GM12878 (cell line): Measurements from ENCODE around the gene GNA14. TPM values are rescaled to one million over a fixed set of nuclear protein-coding genes. Genes with fewer than 3 reads are reported as not detected.

ENCODE experiments used
- ATAC-seq: fragments of 200-7000 bp; cut with Tn5 transposase; 3 replicates; pipeline ENCODE4 v1.9.1; 2020; ENCODE audit warnings: mild to moderate bottlenecking, moderate library complexity
- BruUV-seq: library from RNA; stranded (reverse); fragments of 400-500 nt; replicated peaks from 2 replicates; lab custom pipeline; 2021; lab: Mats Ljungman, UMichigan
- CTCF ChIA-PET: fragments of 300-600 bp; sonication (Branson Sonifier 250); formaldehyde crosslinking; extraction: SDS; loops from one replicate; lab custom pipeline; 2021; ENCODE audit warnings: inconsistent platforms; lab: Yijun Ruan, JAX
- POLR2A ChIA-PET: fragments of 350-600 bp; formaldehyde crosslinking; extraction: SDS; loops from one replicate; lab custom pipeline; 2021; ENCODE audit warnings: inconsistent platforms; lab: Charles Lee
- RAD21 ChIA-PET: fragments of 300-600 bp; sonication (Branson Sonifier 250); formaldehyde crosslinking; loops from one replicate; lab custom pipeline; 2023; ENCODE audit warnings: antibody characterized with exemption; ENCODE audit not compliant: unreplicated experiment; lab: Charles Lee
- SMC1A ChIA-PET: fragments of 300-600 bp; sonication (Branson Sonifier 250); formaldehyde crosslinking; loops from one replicate; lab custom pipeline; 2023; ENCODE audit not compliant: unreplicated experiment, uncharacterized antibody; lab: Charles Lee
- DNase-seq: peaks from one replicate; pipeline ENCODE4 v3.0.0-alpha.2; 2011; ENCODE audit warnings: low read depth, low spot score
- FAIRE-seq: peaks from 3 replicates; lab custom pipeline; 2011; peaks lifted over from hg19 to GRCh38; lab: Jason Lieb, UNC
- H2AFZ ChIP-seq: 2 replicates; pipeline ENCODE4 v1.6.0; 2011; ENCODE audit warnings: low read depth, low read length, control low read depth; ENCODE audit not compliant: control insufficient read depth
- H3K27ac ChIP-seq: 2 replicates; pipeline ENCODE4 v1.5.1; 2011; ENCODE audit warnings: control low read depth; ENCODE audit not compliant: control insufficient read depth, insufficient read depth
- H3K27me3 ChIP-seq, 2 experiments: replicated peaks in 1 of 2; 2 replicates each; pipeline versions ENCODE4 v1.6.0 to v1.6.1; 2011; ENCODE audit warnings: low read length in 1 of 2; ENCODE audit not compliant: control insufficient read depth in 2 of 2, insufficient read depth in 2 of 2
- H3K36me3 ChIP-seq, 2 experiments: 2 replicates each; pipeline ENCODE4 v1.5.1; 2011; ENCODE audit warnings: low read length in 1 of 2; ENCODE audit not compliant: control insufficient read depth in 2 of 2, insufficient read depth in 2 of 2
- H3K4me1 ChIP-seq: 2 replicates; pipeline ENCODE4 v1.6.1; 2011; ENCODE audit warnings: mild to moderate bottlenecking, low read length, moderate library complexity, mixed read lengths; ENCODE audit not compliant: control insufficient read depth, insufficient read depth
- H3K4me2 ChIP-seq: 2 replicates; pipeline ENCODE4 v1.6.0; 2011; ENCODE audit warnings: control low read depth; ENCODE audit not compliant: control insufficient read depth, insufficient read depth
- H3K4me3 ChIP-seq: fragments of 200-600 bp; sonication (generic); 2 replicates; pipeline ENCODE4 v1.5.1; 2016
- H3K79me2 ChIP-seq: 2 replicates; pipeline ENCODE4 v1.6.0; 2011; ENCODE audit warnings: low read length; ENCODE audit not compliant: control insufficient read depth, insufficient read depth
- H3K9ac ChIP-seq: 2 replicates; pipeline ENCODE4 v1.8.0; 2011; ENCODE audit warnings: low read length, control low read depth, mixed read lengths; ENCODE audit not compliant: control insufficient read depth, insufficient read depth
- H3K9me3 ChIP-seq: replicated peaks from 3 replicates; pipeline ENCODE4 v1.5.1; 2011; ENCODE audit warnings: mild to moderate bottlenecking, low read length; ENCODE audit not compliant: control insufficient read depth, insufficient read depth
- H4K20me1 ChIP-seq: 2 replicates; pipeline ENCODE4 v1.6.0; 2011; ENCODE audit not compliant: control insufficient read depth, insufficient read depth
- CHD2 ChIP-seq: IDR thresholded peaks from 2 replicates; pipeline ENCODE4 v1.6.1; 2011; ENCODE audit warnings: low read depth, low read length, improper control_type of control experiment, borderline replicate concordance
- CTCF ChIP-seq, 3 experiments: IDR thresholded peaks in 2 of 3; conservative IDR thresholded peaks in 1 of 3; 2 replicates each; pipeline ENCODE4 v1.5.1; 2011; ENCODE audit warnings: low read depth in 3 of 3, low read length in 3 of 3, mild to moderate bottlenecking in 3 of 3, control low read depth in 2 of 3, moderate library complexity in 2 of 3, inconsistent platforms in 1 of 3, mixed read lengths in 1 of 3; ENCODE audit not compliant: control insufficient read depth in 2 of 3, insufficient read depth in 1 of 3; ENCODE audit errors: extremely low read depth in 1 of 3
- ESRRA ChIP-seq: IDR thresholded peaks from 2 replicates; pipeline ENCODE4 v1.6.1; 2012; ENCODE audit warnings: mild to moderate bottlenecking, low read length, improper control_type of control experiment
- IKZF1 ChIP-seq: fragments of 450-650 bp; conservative IDR thresholded peaks from 2 replicates; pipeline ENCODE4 v1.6.1; 2017; ENCODE audit warnings: antibody characterized with exemption, mild to moderate bottlenecking
- JUND ChIP-seq: IDR thresholded peaks from 2 replicates; pipeline ENCODE4 v1.6.1; 2012; ENCODE audit warnings: low read depth, mild to moderate bottlenecking, low read length, improper control_type of control experiment, moderate library complexity
- KLF5 ChIP-seq: fragments of 450-650 bp; IDR thresholded peaks from 2 replicates; pipeline ENCODE4 v1.6.1; 2014; ENCODE audit warnings: mild to moderate bottlenecking; ENCODE audit not compliant: partially characterized antibody
- MTA2 ChIP-seq: fragments of 450-650 bp; IDR thresholded peaks from 2 replicates; pipeline ENCODE4 v1.6.1; 2016; ENCODE audit warnings: low read depth, mild to moderate bottlenecking, moderate library complexity
- PAX5 ChIP-seq: IDR thresholded peaks from 2 replicates; pipeline ENCODE4 v1.6.1; 2011; ENCODE audit warnings: low read depth, low read length, borderline replicate concordance
- POLR2AphosphoS2 ChIP-seq: IDR thresholded peaks from 2 replicates; pipeline ENCODE4 v1.6.1; 2011; ENCODE audit warnings: low read depth, mild to moderate bottlenecking, low read length, improper control_type of control experiment, moderate library complexity
- RAD21 ChIP-seq: IDR thresholded peaks from 2 replicates; pipeline ENCODE4 v1.6.1; 2011; ENCODE audit warnings: mild to moderate bottlenecking, low read depth, low read length, moderate library complexity; ENCODE audit not compliant: insufficient read depth
- SMC3 ChIP-seq: IDR thresholded peaks from 2 replicates; pipeline ENCODE4 v1.6.1; 2011; ENCODE audit warnings: low read length, improper control_type of control experiment, borderline replicate concordance
- STAT1 ChIP-seq: fragments of 450-650 bp; conservative IDR thresholded peaks from 2 replicates; pipeline ENCODE4 v1.6.1; 2014; ENCODE audit warnings: antibody characterized with exemption, mild to moderate bottlenecking
- USF2 ChIP-seq: IDR thresholded peaks from 2 replicates; pipeline ENCODE4 v1.6.1; 2011; ENCODE audit warnings: low read depth, low read length, improper control_type of control experiment, borderline replicate concordance
- ZNF384 ChIP-seq: IDR thresholded peaks from 2 replicates; pipeline ENCODE4 v1.6.1; 2012; ENCODE audit warnings: low read depth, mild to moderate bottlenecking, low read length, improper control_type of control experiment, borderline replicate concordance
- WGBS: methylation state at CpG from one replicate; pipeline ENCODE4 v1.1.6; 2016; ENCODE audit warnings: low lambda C conversion rate; ENCODE audit not compliant: insufficient replicate concordance, insufficient coverage; ENCODE audit errors: missing lambda C conversion rate; 5-methylcytosine and 5-hydroxymethylcytosine counted together
- in situ Hi-C: fragments of 300-500 bp; cut with MboI; formaldehyde crosslinking; loops from 9 replicates; pipeline ENCODE4 v1.14.3; 2018; ENCODE audit warnings: mixed read lengths
- intact Hi-C: fragments of 100-400 bp; cut with micrococcal nuclease; formaldehyde crosslinking; loops from one replicate; pipeline ENCODE4 v1.14.2; 2022; ENCODE audit not compliant: unreplicated experiment
- polyA plus RNA-seq, 11 experiments: library from polyadenylated mRNA; depleted of rRNA in 4 of 11; unstranded in 6 of 11; stranded (reverse) in 5 of 11; fragments of >200 nt; fragmentation: Nextera tagmentation in 4 of 11; fragmentation: Illumina TruSeq in 1 of 11; extraction: Ambion mirVana in 4 of 11; extraction: Trizol in 1 of 11; gene quantifications; 1 replicate in 1 of 11; 2 replicates in 10 of 11; pipeline versions ENCODE4 v1.2.1 to v1.2.3, GENCODE V29; 2011 to 2016; ENCODE audit warnings: inconsistent platforms in 2 of 11, missing spikeins in 2 of 11, low read depth in 1 of 11
- total RNA-seq, 4 experiments: library from RNA; depleted of rRNA in 3 of 4; stranded (reverse); fragments of >200 nt in 3 of 4; fragmentation: Illumina TruSeq in 1 of 4; extraction: Trizol in 1 of 4; gene quantifications; 2 replicates each; pipeline versions ENCODE4 v1.2.1 to v1.2.3, GENCODE V29; 2013 to 2021

Gene GNA14
- total and polyA plus RNA-seq, 10 of the 15 experiments (the other 5 are each of a cell fraction or from before 2014, with no cell fraction given), result 0.17 TPM; not detected in 9

GRCh38 chr9:77488439-77489126 is 159.5 kb downstream of the GNA14 start:
- no peak for DNase-seq
- RAD21 ChIA-PET, result interaction anchor here (2.1 kb wide), 1 partner anchor 321 kb away, joined by 6 read pairs; no protein-coding TSS in a partner anchor
- no peak overlapping the region for H3K27ac ChIP-seq
- no peaks in the 10 kb centered on the region for H3K79me2 ChIP-seq
- H2AFZ ChIP-seq, result no peak overlapping the region
- peak; percentile 72 for ATAC-seq
- no TSS peak for BruUV-seq
- H3K36me3 ChIP-seq, result no peaks in the 10 kb centered on the region
- in situ Hi-C loops, result no loop called here
- TF ChIP-seq ESRRA (no peak), CHD2 (no peak), MTA2 (no peak), PAX5 (no peak), IKZF1 (no peak), CTCF (IDR thresholded peaks at IDR 0.05 in 2 of 3, conservative IDR thresholded peaks at IDR 0.05 in 1 of 3; ENCODE audit: control insufficient read depth in 2 of 3, extremely low read depth in 1 of 3, insufficient read depth in 1 of 3, low read depth in 3 of 3, low read length in 3 of 3) (peak; percentile 13 to 44 (median 31); a peak in 4 of 6 replicates), POLR2AphosphoS2 (no peak), JUND (no peak), SMC3 (peak; percentile 28; the same call in 1 of the 2 replicates), STAT1 (no peak), ZNF384 (no peak), RAD21 (peak; percentile 70), KLF5 (no peak), USF2 (no peak)
- intact Hi-C loops, result loop anchor here (2.0 kb wide), 3 partner anchors 34 to 322 kb away; no protein-coding TSS in a partner anchor
- POLR2A ChIA-PET, result interaction anchor here (0.7 kb wide), 1 partner anchor 268 kb away, joined by 3 read pairs; no protein-coding TSS in a partner anchor
- SMC1A ChIA-PET, result interaction anchor here (0.8 to 3.2 kb wide), 3 partner anchors 31 to 55 kb away, joined by 3 to 14 read pairs (median 12); no protein-coding TSS in a partner anchor
- CTCF ChIA-PET, result interaction anchor here (0.9 to 6.0 kb wide), 6 partner anchors 9 to 263 kb away, joined by 3 to 49 read pairs (median 4); no protein-coding TSS in a partner anchor
- H3K4me2 ChIP-seq, result no peak overlapping the region
- H3K27me3 ChIP-seq, result no peaks in the 10 kb centered on the region
- no peaks in the 10 kb centered on the region for H3K4me1 ChIP-seq
- H4K20me1 ChIP-seq, result no peaks in the 10 kb centered on the region
- H3K4me3 ChIP-seq, result no peak overlapping the region
- no peak overlapping the region for H3K9ac ChIP-seq
- H3K9me3 ChIP-seq, result no peaks in the 10 kb centered on the region
- no peak for FAIRE-seq
- WGBS, result 0% methylated on average over 1 of the region's 1 CpG
